Measurements from ENCODE around the gene RNASE8.
"Not testable (repeated sequence)": the region's sequence is repeated elsewhere in the genome, so short reads cannot be mapped to it uniquely, and the experiment has no call there.

Gene RNASE8

GRCh38 chr14:21057803-21058675, at the start of gene RNASE8:
TSS of gene RNASE8 (plus strand) at chr14:21057822. CDS start at chr14:21057893, 71 bp downstream.
- no peak for DNase-seq

GRCh38 chr14:21009721-21010120, 47.9 kb upstream of the RNASE8 start:
- DNase-seq: not testable (repeated sequence)

- DNase-seq: no peak
Observed at GRCh38 chr14:21011136-21011535, 46.5 kb upstream of the RNASE8 start.

- DNase-seq: peak; percentile 62 to 70
Observed at GRCh38 chr14:21014761-21015190, 42.8 kb upstream of the RNASE8 start.

GRCh38 chr14:21015312-21015711, 42.3 kb upstream of the RNASE8 start:
- DNase-seq: no peak

GRCh38 chr14:21016413-21017190, 41.0 kb upstream of the RNASE8 start:
- DNase-seq: no peak

- DNase-seq: no peak
Observed at GRCh38 chr14:21017528-21018245, 39.9 kb upstream of the RNASE8 start.

GRCh38 chr14:21018286-21018685, 39.3 kb upstream of the RNASE8 start:
- no peak for DNase-seq

- no peak for DNase-seq
Observed at GRCh38 chr14:21018781-21019180, 38.8 kb upstream of the RNASE8 start.

GRCh38 chr14:21019366-21019765, 38.3 kb upstream of the RNASE8 start:
- no peak for DNase-seq

- no peak for DNase-seq
Observed at GRCh38 chr14:21020977-21021545, 36.6 kb upstream of the RNASE8 start.

- DNase-seq: no peak
Observed at GRCh38 chr14:21022686-21023085, 34.9 kb upstream of the RNASE8 start.

- DNase-seq: no peak
Observed at GRCh38 chr14:21023174-21023573, 34.4 kb upstream of the RNASE8 start.

GRCh38 chr14:21023817-21024584, 33.6 kb upstream of the RNASE8 start:
- no peak for DNase-seq

GRCh38 chr14:21024585-21025370, 32.8 kb upstream of the RNASE8 start, which contains the start of gene NDRG2:
TSS of gene NDRG2 (minus strand) at chr14:21025061. CDS start at chr14:21023315, 1,746 bp downstream.
- DNase-seq: no peak

GRCh38 chr14:21025371-21026273, 32.0 kb upstream of the RNASE8 start:
- DNase-seq: no peak

GRCh38 chr14:21026274-21026987, 31.2 kb upstream of the RNASE8 start:
- no peak for DNase-seq

GRCh38 chr14:21026988-21027315, 30.7 kb upstream of the RNASE8 start:
- DNase-seq: no peak

- no peak for DNase-seq
Observed at GRCh38 chr14:21029917-21030316, 27.7 kb upstream of the RNASE8 start, which contains the start of gene TPPP2. TSS of gene TPPP2 (plus strand) at chr14:21030217. CDS start at chr14:21030582, 365 bp downstream.

Measured in bone marrow (tissue), 2 donors.